Sciatic nerve (tissue), 2 donors: ENCODE results near the gene LACTB. TPM values are rescaled to one million over a fixed set of nuclear protein-coding genes. Genes with fewer than 3 reads are reported as not detected.
A peak's percentile ranks its signal among the peaks of the same experiment; 100 is the strongest.

Experiments used
- ATAC-seq: fragments of 200-7000 bp; cut with Tn5 transposase; one replicate; pipeline ENCODE4 v1.9.1; 2020; ENCODE audit warnings: mild to moderate bottlenecking, moderate library complexity
- DNase-seq: peaks from one replicate; pipeline ENCODE4 v3.0.0-alpha.2; 2020; ENCODE audit warnings: low spot score
- intact Hi-C: fragments of 100-400 bp; cut with DNase I; formaldehyde crosslinking; loops from one replicate; pipeline ENCODE4 v1.14.2; 2022
- total RNA-seq: library from RNA; stranded (reverse); fragmentation: NEBNext Ultra II Directional; extraction: Animal tissue kit (Norgen Biotek cat#: 25700); gene quantifications from one replicate; pipeline ENCODE4 v1.2.1, GENCODE V29; 2021
- donor health status: DM: no; HTN: no; CAD: no.
- donor health status: DM: no; HTN: no; CAD: no.

Gene LACTB
- total RNA-seq, 1 donor from 2014 or later, result 16.8 TPM

- no peak for ATAC-seq
- intact Hi-C loops, result no loop called here
- no peak for DNase-seq
Observed at GRCh38 chr15:63111481-63111880, 10.2 kb upstream of the LACTB start.

DNA sequence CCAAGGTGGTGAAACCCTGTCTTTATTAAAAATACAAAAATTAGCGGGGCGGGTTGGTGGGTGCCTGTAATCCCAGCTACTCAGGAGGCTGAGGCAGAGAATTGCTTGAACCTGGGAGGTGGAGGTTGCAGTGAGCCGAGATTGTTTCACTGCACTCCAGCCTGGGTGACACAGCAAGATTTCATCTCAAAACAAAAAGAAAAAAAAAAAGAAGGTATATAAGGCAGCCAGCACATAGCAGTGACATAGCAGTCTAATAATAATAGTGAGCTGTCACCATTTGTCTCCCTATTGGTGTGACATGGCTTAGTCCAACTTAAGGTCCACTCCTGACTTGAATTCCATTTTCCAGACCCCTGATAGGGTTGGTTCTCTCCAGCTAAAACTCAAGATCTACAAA, 8.8 kb upstream of the LACTB start:
- intact Hi-C loops, result no loop called here
- no peak for DNase-seq
- ATAC-seq, result no peak

DNA sequence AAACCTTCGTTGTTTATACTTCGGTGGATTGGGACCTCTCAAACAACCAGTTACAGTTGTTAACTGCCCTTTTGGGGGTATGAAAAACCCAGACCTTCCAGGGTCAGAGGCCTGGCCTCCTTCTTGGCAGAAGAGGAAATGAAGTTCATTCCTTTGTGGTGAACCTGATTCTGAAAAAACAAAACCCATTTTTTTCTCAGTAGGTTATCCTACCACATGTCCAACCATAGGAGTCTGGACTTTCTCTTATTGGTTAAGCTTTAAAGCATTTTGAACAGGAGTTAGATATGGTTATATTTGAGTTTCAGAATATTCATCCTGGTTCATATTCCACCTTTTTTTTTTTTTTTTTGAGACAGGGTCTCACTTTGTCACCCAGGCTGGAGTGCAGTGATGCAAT, 7.2 kb upstream of the LACTB start:
- DNase-seq, result no peak
- ATAC-seq, result no peak
- intact Hi-C loops, result no loop called here

DNA sequence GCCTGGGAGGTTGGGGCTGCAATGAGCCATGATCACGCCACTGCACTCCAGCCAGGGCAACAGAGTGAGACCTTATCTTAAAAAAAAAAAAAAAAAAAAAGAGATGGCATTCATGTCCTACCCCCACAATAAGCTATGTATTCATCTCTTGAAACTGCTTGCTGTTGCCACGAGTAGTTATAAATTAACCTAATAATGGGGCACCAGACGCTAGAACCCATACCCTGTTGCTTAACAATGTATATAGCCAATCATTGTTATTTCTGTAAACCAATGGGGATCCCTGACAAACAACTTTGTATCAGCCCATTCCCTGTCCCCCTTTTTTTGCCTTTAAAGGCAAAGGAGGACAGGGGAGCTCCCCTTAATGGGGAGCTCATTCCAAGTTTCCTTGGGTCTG, 2.8 kb upstream of the LACTB start:
- intact Hi-C loops, result no loop called here
- ATAC-seq, result no peak
- no peak for DNase-seq

DNA sequence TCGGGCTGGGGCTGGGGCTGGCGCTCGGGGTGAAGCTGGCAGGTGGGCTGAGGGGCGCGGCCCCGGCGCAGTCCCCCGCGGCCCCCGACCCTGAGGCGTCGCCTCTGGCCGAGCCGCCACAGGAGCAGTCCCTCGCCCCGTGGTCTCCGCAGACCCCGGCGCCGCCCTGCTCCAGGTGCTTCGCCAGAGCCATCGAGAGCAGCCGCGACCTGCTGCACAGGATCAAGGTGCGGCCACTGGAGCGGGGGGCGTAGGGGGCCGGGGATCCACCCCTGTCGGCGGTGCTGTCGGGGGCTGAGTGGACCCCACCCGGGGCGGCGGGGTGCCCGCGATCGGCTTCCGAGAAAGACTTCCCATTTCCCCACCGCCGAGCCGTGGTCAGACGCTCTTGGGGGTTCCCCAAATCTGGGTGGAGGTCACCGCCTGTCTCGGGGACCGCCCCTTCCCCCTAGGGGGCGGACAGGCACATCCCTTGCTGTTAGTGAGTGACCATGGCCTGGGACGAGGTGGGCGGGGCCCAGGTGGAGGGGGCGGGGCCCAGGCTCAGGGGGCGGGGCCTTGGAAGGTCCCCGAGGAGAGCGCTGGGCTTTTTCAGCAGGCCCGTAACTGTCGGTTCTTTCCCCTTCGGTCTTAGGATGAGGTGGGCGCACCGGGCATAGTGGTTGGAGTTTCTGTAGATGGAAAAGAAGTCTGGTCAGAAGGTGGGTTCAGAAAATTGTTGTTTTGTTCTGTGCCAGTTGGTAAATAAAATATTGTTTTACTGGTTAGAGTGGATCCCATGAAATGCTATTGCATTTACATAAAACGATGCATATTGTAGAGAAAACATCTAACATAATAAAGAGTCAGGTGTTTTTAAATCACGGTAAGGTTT, 578 bp downstream of the LACTB start:
- peak; percentile 89 for DNase-seq
- ATAC-seq, result peak; percentile 98
- intact Hi-C loops, result no loop called here

GRCh38 chr15:63124506-63124905, 2.8 kb downstream of the LACTB start:
- DNase-seq (no peak), ATAC-seq (no peak)
- intact Hi-C loops, result no loop called here

GRCh38 chr15:63126726-63127125, 5.1 kb downstream of the LACTB start:
- intact Hi-C loops, result no loop called here
- no peak for ATAC-seq
- no peak for DNase-seq

GRCh38 chr15:63133786-63134185, 12.1 kb downstream of the LACTB start:
- ATAC-seq (no peak), DNase-seq (no peak)
- intact Hi-C loops, result no loop called here

DNA sequence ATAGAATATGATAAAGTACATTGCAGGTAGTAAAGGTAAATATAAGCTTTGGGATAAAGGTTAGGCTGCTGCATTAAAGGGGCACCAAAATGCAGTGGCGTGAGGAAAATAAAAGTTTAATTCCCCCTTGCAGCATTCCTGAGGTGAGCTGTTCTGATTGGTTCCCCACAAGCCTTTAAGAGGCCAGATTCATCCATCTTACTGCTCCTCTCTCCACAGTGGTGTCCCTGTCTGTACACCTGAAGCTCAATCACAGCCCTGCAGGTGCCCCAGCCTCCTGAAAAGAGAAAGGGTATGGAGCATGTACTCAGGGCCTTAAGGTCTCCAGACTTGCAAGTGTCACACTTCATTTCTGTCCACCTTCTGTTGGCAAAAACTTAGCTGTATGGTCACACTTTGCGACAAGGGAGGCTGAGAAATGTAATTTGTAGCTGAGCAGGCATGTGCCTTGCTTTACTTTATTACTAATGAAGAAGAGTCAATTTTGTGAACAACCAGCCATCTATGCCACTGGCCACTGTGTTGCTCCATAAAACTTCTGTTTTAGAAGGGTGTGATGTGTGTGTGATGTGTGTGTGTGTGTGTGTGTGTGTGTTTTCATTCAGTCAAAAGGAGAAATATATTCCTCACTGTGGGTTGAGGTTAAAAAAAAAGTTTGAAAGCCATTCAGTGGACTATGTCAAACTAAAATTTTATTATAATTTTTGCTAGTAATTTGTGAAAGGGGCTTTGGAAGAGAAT, 12.8 kb downstream of the LACTB start:
- DNase-seq, result no peak
- intact Hi-C loops, result no loop called here

DNA sequence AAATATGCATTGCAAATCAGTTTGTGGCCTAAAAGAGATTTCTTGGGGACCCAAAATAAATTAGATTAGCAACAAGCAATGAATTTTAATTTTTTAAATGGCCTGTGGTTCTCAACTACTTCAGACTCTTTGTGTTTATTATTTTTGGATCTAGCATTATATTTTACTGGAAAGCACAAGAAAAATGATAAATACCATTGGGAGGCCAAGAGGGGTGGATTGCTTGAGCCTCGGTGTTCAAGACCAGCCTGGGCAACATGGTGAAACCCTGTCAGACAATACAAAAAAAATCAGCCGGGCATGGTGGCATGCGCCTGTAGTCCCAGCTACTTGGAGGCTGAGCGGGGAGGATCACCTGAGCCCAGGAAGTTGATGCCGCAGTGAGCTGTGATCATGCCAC, 13.6 kb downstream of the LACTB start:
- ATAC-seq (no peak), DNase-seq (no peak)
- intact Hi-C loops, result no loop called here

More for the DNA sequence above, 12.8 kb downstream of the LACTB start:
- peak; percentile 35 for ATAC-seq

GRCh38 chr15:63135804-63136203, 14.1 kb downstream of the LACTB start:
- ATAC-seq (peak; percentile 33), DNase-seq (no peak)
- intact Hi-C loops, result no loop called here

DNA sequence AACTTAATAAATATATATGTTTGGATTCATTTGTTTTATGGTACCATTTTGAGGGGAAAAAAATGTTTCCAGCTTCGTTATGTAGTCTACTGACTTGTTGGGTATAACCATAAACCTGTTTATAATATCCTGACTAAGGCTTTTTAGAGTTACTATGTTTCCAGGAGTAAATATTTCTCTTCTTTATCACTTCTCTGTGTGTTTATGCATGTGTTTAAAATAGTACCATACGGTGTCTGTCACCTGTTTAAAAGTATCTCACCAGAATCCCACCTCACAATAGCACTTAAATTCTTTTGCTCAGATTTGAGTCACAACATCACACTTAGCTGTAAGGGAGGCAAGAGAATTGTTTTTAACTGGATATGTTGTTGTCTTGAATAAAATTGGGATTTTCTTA, 15.1 kb downstream of the LACTB start:
- DNase-seq, result no peak
- ATAC-seq, result no peak
- intact Hi-C loops, result no loop called here

DNA sequence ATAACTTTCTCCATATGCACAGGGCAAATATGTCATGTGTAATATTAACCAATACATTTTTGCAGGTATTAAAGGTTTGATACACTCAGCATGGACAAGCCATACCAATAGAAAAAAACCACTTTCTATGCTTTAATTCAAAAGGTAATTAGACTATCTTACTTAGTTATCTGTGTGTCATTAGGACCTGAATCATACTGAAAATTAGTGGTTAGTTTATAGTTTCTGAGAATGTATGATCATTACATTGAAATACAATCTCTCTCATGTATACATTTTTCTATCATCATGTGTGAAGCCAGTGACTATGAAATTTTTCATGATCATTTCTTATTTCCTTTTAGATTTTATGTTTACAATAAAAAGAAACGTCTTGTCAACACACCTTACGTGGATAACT, 19.3 kb downstream of the LACTB start:
- DNase-seq (no peak), ATAC-seq (no peak)
- intact Hi-C loops, result no loop called here

DNA sequence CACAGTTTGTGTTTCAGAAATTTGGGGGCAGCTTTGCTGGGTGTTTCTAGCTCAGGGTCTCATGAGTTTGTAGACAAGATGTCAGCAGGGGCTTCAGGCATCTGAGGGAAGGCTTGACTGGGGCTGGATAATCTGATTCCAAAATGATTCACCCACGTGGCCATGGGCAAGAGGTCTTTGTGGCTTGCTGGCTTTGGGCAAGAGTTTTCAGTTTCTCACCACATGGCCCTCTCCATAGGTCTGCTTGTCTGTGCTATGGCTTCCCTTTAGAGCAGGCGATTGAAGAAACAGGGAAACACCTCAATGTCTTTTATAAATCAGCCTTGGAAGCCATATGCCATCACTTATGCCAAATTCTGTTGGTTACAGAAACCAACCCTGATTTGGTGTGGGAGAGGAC, 23.8 kb downstream of the LACTB start:
- intact Hi-C loops, result no loop called here
- DNase-seq, result no peak
- no peak for ATAC-seq

DNA sequence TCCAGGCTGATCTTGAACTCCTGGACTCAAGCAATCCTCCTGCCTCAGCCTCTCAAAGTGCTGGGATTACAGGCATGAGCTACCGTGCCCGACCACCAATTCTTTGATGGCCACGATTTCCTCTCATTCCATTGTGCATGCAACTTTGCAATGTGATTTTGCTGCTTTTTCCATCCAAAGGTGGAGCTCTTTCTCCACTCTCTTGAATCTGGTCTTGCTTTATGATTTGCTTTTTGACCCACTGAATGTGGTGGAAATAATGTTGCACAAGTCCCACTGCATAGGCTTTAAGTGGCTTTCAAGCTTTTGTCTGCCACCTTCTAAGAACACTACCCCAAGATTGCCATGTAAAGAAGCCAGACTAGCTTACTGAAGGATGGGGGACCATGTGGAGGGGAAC, 25.0 kb downstream of the LACTB start:
- ATAC-seq (no peak), DNase-seq (no peak)
- intact Hi-C loops, result no loop called here

DNA sequence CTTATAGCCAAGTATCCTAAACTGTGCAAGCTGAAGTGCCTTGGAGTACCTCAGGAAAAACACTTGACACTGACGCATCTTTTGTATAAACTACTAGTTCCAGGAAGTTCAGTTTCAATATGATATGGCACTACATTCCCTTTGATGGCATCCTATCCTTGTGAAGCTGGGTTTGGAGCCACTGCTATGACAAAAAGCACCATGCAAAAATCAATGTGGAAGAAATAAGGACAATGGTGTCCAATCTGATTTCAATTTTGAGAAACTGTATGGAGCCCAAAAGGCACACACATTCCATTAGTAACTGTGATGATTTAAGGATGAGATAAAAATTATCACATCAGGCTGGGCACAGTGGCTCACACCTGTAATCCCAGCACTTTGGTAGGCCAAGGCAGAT, 30.0 kb downstream of the LACTB start:
- intact Hi-C loops, result no loop called here
- DNase-seq, result no peak
- ATAC-seq, result no peak

DNA sequence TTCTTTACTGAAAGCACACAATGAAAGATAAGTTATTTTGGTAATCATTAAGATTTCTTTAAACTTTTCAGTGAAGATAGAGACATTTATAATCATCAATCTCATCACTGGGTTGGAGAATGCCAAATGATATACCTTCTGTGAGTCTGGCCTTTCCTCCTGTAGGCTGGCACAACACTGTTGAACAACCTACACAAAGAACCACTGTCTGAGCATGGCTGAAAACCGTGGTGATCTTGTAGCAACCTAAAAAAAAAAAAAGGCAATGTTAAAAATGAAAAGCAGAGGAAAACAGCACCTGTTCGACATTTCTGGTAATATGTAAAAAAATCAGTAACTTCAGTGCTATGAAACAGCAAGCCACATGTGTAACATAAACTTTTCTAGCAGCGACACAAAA, 33.8 kb downstream of the LACTB start:
- DNase-seq (no peak), ATAC-seq (no peak)
- intact Hi-C loops, result loop anchor here (5.0 kb wide), 1 partner anchor 228 kb away; no protein-coding TSS in a partner anchor

GRCh38 chr15:63156086-63156710, 34.5 kb downstream of the LACTB start:
- ATAC-seq (no peak), DNase-seq (no peak)
- intact Hi-C loops, result loop anchor here (5.0 kb wide), 1 partner anchor 229 kb away; no protein-coding TSS in a partner anchor

GRCh38 chr15:63156755-63157117, 35.1 kb downstream of the LACTB start:
- no peak for DNase-seq
- intact Hi-C loops, result loop anchor here (5.0 kb wide), 1 partner anchor 229 kb away; no protein-coding TSS in a partner anchor
- peak; percentile 54 for ATAC-seq
